Endothelial cell (in vitro differentiated cells): ENCODE results near the gene PITX2. TPM values are rescaled to one million over a fixed set of nuclear protein-coding genes. Genes with fewer than 3 reads are reported as not detected.

Source experiments
- DNase-seq: peaks from one replicate; pipeline ENCODE4 v3.0.0; 2021; ENCODE audit warnings: low spot score
- H3K27ac Mint-ChIP-seq: one replicate; pipeline ENCODE4 v1.8.0; 2021; ENCODE audit warnings: mixed read lengths, inconsistent platforms; ENCODE audit not compliant: unreplicated experiment
- H3K27me3 Mint-ChIP-seq: one replicate; pipeline ENCODE4 v1.8.0; 2021; ENCODE audit warnings: mild to moderate bottlenecking, moderate library complexity, mixed read lengths, inconsistent platforms; ENCODE audit not compliant: unreplicated experiment
- H3K36me3 Mint-ChIP-seq: one replicate; pipeline ENCODE4 v1.8.0; 2021; ENCODE audit warnings: mild to moderate bottlenecking, low read depth, mixed read lengths, inconsistent platforms; ENCODE audit not compliant: unreplicated experiment
- H3K4me1 Mint-ChIP-seq: one replicate; pipeline ENCODE4 v1.8.0; 2021; ENCODE audit warnings: mild to moderate bottlenecking, mixed read lengths, inconsistent platforms; ENCODE audit not compliant: unreplicated experiment
- H3K4me3 Mint-ChIP-seq: one replicate; pipeline ENCODE4 v1.8.0; 2021; ENCODE audit warnings: mild to moderate bottlenecking, mixed read lengths, inconsistent platforms; ENCODE audit not compliant: unreplicated experiment
- H3K9me3 Mint-ChIP-seq: one replicate; pipeline ENCODE4 v1.8.0; 2021; ENCODE audit warnings: mixed read lengths, inconsistent platforms; ENCODE audit not compliant: unreplicated experiment
- total RNA-seq: library from RNA; stranded (reverse); fragmentation: NEBNext Ultra II Directional; extraction: Animal tissue kit (Norgen Biotek cat#: 25700); gene quantifications from one replicate; pipeline ENCODE4 v1.2.1, GENCODE V29; 2021; ENCODE audit not compliant: unreplicated experiment
- TF ChIP-seq, protein P1 (sequence below): fragments of 200-600 bp; sonication (generic); IDR thresholded peaks from one replicate; pipeline ENCODE4 v1.5.0; 2021; ENCODE audit warnings: antibody characterized with exemption; ENCODE audit not compliant: unreplicated experiment

The PITX2 gene
- total RNA-seq, 1 donor from 2014 or later = 11.9 TPM

GRCh38 chr4:110667670-110668069 is 44.8 kb upstream of the PITX2 start:
- no peaks in the 10 kb centered on the region for H3K27me3 Mint-ChIP-seq
- no peaks in the 10 kb centered on the region for H3K9me3 Mint-ChIP-seq
- H3K4me1 Mint-ChIP-seq = peaks cover 3% of the 10 kb centered on the region
- no peaks in the 10 kb centered on the region for H3K36me3 Mint-ChIP-seq
- DNase-seq = no peak
- TF ChIP-seq, protein P1, sequence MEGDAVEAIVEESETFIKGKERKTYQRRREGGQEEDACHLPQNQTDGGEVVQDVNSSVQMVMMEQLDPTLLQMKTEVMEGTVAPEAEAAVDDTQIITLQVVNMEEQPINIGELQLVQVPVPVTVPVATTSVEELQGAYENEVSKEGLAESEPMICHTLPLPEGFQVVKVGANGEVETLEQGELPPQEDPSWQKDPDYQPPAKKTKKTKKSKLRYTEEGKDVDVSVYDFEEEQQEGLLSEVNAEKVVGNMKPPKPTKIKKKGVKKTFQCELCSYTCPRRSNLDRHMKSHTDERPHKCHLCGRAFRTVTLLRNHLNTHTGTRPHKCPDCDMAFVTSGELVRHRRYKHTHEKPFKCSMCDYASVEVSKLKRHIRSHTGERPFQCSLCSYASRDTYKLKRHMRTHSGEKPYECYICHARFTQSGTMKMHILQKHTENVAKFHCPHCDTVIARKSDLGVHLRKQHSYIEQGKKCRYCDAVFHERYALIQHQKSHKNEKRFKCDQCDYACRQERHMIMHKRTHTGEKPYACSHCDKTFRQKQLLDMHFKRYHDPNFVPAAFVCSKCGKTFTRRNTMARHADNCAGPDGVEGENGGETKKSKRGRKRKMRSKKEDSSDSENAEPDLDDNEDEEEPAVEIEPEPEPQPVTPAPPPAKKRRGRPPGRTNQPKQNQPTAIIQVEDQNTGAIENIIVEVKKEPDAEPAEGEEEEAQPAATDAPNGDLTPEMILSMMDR = no peak
- no peak overlapping the region for H3K4me3 Mint-ChIP-seq
- no peak overlapping the region for H3K27ac Mint-ChIP-seq

DNA sequence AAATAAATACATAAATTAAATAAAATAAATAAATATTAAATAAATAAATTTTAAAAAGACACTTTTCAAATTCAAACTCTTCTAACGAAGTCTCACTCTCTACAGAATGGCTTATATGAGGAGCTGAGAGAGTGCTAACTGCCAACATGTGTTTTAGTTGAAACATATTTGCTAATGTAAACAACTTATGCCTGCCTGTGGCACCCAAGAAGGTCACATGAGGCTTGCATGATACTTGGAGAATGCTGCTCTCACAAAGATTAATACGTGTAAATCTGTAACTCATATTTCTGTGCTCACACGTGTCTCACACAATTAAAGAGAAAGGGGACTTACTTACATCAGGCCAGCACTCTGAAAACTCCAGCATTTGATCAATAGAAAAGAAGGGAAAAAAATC is 43.2 kb upstream of the PITX2 start:
- H3K9me3 Mint-ChIP-seq = no peaks in the 10 kb centered on the region
- H3K36me3 Mint-ChIP-seq = no peaks in the 10 kb centered on the region
- TF ChIP-seq, protein P1 = no peak
- H3K4me1 Mint-ChIP-seq = peaks cover 3% of the 10 kb centered on the region
- no peaks in the 10 kb centered on the region for H3K27me3 Mint-ChIP-seq
- DNase-seq = no peak
- no peak overlapping the region for H3K4me3 Mint-ChIP-seq
- H3K27ac Mint-ChIP-seq = no peak overlapping the region

GRCh38 chr4:110663738-110664444 is 41.0 kb upstream of the PITX2 start:
- Mint-ChIP-seq H3K9me3 (no peaks in the 10 kb centered on the region), H3K4me1 (peaks cover 3% of the 10 kb centered on the region), H3K36me3 (no peaks in the 10 kb centered on the region), H3K27me3 (no peaks in the 10 kb centered on the region), H3K4me3 (no peak overlapping the region), H3K27ac (no peak overlapping the region)
- TF ChIP-seq, protein P1 = no peak
- no peak for DNase-seq

GRCh38 chr4:110663206-110663605 is 40.3 kb upstream of the PITX2 start:
- Mint-ChIP-seq H3K36me3 (no peaks in the 10 kb centered on the region), H3K4me3 (no peak overlapping the region), H3K27me3 (no peaks in the 10 kb centered on the region), H3K4me1 (peaks cover 3% of the 10 kb centered on the region), H3K27ac (no peak overlapping the region), H3K9me3 (no peaks in the 10 kb centered on the region)
- TF ChIP-seq, protein P1 = no peak
- DNase-seq = no peak

DNA sequence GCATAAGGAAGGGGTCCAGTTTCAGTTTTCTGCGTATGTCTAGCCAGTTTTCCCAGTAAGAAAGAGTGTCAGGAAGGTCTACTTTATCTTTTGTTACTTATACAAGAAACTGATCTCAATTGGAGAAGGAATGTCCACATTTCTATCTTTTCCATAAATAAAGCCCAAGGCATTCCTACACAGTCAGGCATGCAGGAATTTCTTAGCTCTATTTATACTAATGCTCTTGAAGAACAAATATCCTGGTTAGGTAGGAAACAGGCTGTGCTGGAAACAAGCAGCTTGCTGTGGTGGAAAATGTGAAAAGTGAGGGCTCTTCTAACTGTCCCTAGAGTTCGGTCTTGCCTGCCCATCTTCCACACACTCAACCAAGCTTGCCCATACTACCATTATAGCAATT is 37.9 kb upstream of the PITX2 start:
- no peaks in the 10 kb centered on the region for H3K36me3 Mint-ChIP-seq
- H3K4me1 Mint-ChIP-seq = peaks cover 3% of the 10 kb centered on the region
- DNase-seq = no peak
- H3K27ac Mint-ChIP-seq = no peak overlapping the region
- no peak overlapping the region for H3K4me3 Mint-ChIP-seq
- H3K27me3 Mint-ChIP-seq = no peaks in the 10 kb centered on the region
- H3K9me3 Mint-ChIP-seq = no peaks in the 10 kb centered on the region
- TF ChIP-seq, protein P1 = no peak
